Endometrium (tissue), 2 donors: ENCODE data around the gene RUNX2.

ENCODE experiments used
- FAIRE-seq: peaks from 2 replicates; lab custom pipeline; 2012; peaks lifted over from hg19 to GRCh38; lab: Jason Lieb, UNC
- donor health status: control.
- donor health status: control.

The RUNX2 gene

DNA sequence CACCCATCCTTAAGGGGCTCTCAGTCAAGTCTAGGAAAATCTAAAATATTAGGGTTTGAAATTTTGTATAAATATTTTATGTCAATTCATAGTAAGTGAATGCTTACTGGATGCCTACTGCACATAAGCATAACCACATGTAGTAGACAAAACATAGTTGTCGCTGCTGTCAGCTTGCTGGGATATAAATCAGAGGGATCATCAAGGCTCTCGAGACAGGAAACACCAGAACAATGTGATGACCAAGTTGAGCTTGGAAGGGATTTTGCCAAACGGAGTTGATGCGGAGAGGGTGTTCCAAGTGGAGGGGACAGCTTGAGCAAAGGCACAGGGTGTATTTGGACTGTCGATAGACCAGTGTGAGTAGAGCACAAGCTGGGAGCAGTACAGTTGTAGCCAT lies 155.4 kb downstream of the RUNX2 start:
- no peak for FAIRE-seq

- no peak for FAIRE-seq
Measured at GRCh38 chr6:45486736-45487135, 158.6 kb downstream of the RUNX2 start.

- no peak for FAIRE-seq
Measured at GRCh38 chr6:45487645-45488044, 159.5 kb downstream of the RUNX2 start.

- no peak for FAIRE-seq
Measured at GRCh38 chr6:45488269-45488668, 160.1 kb downstream of the RUNX2 start.

- FAIRE-seq = no peak
Measured at GRCh38 chr6:45488889-45489288, 160.8 kb downstream of the RUNX2 start.

- no peak for FAIRE-seq
Measured at GRCh38 chr6:45491048-45491735, 163.1 kb downstream of the RUNX2 start.

DNA sequence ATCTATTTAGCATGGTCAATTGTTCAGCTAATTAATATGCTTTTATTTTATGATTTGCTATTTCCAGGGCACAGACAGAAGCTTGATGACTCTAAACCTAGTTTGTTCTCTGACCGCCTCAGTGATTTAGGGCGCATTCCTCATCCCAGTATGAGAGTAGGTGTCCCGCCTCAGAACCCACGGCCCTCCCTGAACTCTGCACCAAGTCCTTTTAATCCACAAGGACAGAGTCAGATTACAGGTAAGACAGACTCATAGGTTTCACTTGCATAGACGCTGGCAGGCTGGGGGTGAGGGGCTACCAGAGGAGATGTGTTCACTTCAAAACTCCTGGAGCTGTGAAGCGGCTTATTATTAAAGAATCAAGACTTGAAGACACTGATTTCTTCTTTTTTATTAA lies 163.7 kb downstream of the RUNX2 start:
- FAIRE-seq = no peak

DNA sequence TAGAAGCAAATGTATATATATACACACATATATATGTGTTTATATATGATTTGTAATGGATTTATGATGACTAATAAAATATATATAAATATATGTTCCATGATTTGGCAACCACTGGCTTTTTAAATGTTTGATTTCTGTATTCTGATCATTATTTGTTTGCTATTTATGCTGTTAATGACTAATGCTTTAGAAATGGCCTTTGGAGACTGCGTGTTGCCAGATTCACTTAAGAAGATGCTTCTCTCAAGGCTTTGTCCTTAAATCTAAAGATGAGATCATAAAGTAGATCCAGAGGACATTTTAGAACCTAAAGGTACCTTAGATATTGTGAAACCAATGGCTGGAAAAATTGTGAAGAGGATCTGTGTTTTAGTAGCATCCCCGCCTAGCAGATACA lies 165.6 kb downstream of the RUNX2 start:
- no peak for FAIRE-seq

- no peak for FAIRE-seq
Measured at GRCh38 chr6:45494416-45495135, 166.4 kb downstream of the RUNX2 start.

DNA sequence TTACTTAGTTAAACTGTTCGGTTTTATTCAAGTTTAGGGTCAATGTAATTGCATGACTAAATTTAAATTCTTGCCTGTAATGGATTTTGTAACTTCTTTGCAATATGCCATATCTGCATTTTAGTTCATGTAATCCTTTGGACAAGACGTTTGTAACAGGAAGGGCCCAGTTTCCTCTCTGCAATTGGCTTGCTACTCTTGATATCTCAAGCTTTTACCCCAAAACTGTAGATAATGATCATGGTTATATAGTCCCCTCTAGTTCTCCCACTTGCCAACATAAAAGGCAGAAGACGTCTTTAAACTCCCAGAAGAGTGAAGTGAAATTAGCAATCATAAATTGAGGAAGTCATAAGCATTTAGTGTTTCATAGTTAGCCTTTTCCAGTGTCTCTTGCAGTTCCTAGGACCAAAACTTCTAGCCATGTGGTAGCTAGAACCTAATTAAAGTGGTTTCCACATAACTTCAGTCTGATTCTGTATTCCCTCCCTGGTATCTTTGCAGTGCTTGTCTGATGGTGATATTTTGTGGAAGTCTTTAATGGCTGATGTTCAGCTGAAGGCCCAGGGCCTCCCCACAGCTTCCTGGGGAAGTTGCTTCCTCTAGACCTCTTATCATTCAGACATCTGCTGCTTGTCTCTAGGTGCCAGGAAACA lies 167.4 kb downstream of the RUNX2 start:
- FAIRE-seq = no peak

GRCh38 chr6:45496085-45496433 lies 167.9 kb downstream of the RUNX2 start:
- FAIRE-seq = no peak

DNA sequence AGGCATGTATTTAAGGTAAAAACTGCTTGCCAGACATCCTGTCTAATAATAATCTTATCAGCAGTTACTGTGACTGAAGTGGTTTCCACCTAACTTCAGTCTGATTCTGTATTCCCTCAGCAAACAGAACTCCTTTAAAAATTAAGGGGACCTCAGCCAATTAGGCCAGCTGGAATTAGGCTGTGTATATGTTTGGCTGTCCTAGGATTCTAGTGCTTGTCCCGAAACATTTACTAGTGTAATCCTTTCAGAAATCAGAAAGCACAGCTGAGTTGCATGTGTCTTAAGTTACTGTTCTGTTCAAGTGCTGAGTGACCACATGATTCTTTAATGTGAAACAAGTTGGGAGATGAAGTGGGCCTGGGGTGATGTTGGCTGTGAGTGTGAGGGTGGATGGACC lies 170.5 kb downstream of the RUNX2 start:
- no peak for FAIRE-seq

DNA sequence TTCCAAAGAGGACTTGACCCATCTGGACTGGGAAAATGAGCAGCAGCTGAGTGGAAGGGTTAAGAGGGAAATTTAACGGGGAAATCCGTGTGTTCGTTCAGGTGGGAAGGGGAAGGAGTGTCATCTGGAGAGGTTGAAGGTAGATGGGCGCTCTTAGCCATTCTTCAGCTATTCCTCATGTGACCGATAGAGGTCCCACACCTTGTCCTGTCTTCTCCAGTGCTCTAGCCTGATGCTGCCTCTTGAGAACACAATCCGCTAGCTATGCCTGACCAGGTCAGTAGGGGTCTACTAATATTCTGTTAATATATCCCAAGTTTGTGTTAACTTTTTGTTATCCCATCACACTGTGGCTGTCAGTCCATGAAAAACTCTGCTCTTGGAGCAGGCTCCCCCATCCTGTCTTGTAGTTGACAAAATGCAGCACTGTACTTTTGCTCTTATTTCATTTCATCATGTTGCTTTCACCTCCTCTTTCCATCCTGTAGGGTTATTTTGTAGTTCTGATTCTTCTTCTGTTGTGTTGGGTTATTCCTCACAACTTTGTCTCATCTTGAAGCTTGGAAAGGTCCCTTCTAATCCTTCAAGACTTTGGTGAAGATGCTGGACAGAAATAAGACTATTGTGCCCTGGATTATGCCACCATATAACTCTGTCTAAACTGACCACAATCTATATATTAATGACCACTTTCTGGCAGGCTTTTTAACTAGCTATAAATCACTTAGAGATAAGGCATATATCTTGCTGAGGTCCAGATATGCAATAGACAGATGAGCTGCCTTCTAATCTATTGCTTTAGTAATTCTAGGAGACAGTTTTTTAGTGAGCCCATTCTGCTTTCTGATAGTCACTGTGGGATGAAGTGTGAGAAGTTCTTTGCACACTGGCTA lies 173.0 kb downstream of the RUNX2 start:
- no peak for FAIRE-seq

GRCh38 chr6:45502456-45502855 lies 174.3 kb downstream of the RUNX2 start:
- no peak for FAIRE-seq

GRCh38 chr6:45504947-45505346 lies 176.8 kb downstream of the RUNX2 start:
- peak; percentile 51 for FAIRE-seq

- no peak for FAIRE-seq
Measured at GRCh38 chr6:45505470-45505869, 177.3 kb downstream of the RUNX2 start.

- no peak for FAIRE-seq
Measured at GRCh38 chr6:45507186-45507585, 179.1 kb downstream of the RUNX2 start.

- FAIRE-seq = no peak
Measured at GRCh38 chr6:45509426-45509825, 181.3 kb downstream of the RUNX2 start.

DNA sequence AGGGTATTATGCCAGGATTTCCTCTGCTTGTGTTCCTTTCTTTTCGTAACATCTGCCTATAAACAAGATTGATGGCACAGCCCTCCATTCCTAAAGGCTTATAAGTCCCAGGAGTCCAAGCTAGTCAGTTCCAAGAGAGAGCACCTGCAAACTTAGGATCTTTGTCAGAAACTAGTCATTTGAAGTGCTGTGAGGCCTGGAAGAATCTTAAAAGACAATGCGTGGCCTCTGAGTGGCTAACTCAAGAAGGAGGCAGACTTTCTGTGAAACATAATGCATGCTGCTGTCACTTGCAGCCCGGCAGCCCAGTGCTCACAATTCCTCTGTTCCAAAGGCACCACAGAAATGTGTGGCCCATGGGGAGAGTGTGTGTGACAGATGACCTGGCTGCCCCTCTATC lies 184.6 kb downstream of the RUNX2 start:
- no peak for FAIRE-seq

DNA sequence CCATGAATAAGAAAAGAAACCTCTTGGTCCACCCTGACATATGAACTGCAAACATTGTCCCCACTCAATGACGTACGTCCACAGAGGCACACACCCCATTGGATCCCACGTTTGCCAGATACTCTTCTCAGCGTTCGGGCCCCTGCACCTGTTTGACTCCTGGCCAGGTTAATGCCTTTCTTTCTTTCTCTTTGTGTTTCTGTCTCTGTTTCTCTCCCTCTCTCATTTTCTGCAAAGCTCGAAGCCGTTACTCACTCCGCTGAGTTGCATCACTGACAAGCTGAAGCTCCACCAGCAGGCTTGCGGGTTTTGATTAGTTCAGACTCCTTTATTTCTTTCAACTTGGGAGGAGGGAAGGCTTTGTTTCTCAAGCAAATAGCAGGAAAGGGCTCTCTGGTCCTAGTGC lies 185.1 kb downstream of the RUNX2 start:
- no peak for FAIRE-seq

GRCh38 chr6:45513843-45514242 lies 185.7 kb downstream of the RUNX2 start:
- no peak for FAIRE-seq

DNA sequence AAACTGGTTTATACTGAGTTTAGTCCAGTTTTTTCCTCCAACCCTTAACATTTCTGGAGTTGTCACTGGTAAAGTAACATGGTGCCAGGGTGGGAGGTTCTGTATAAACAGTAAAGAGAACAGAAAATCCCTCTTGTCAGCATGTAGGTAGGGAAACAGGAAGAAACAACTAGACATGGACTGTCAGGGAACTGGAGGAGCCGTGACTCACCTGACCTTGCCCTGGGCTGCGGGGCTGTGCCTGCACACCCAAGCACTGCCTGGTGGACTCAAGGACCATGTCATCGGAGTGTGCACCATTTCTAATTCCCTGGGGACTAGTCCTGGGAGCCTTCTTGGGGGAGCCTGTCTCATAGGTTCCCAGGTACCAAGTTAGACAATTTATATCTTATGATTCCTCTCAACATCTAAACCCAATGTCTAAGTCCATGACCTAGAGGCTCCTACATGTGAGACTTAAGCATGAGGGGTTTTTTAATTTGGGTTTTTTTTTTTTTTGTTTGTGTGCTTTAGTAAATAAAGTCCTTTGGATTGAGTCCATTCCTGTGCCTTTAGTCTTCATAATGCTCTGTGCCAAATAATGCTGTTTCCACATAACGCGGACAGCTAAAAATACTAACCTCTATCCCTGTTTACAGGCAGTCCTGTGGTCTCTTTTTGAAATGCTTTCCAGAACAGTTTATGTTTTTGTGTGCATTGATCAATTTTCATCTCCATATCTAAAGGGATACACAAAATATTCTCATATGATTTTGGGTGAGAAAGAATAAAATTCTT lies 186.5 kb downstream of the RUNX2 start:
- no peak for FAIRE-seq
